A673 (cell line): ENCODE data around the gene ZNF865. TPM values are rescaled to one million over a fixed set of nuclear protein-coding genes. Genes with fewer than 3 reads are reported as not detected.

Experiments used
- BruUV-seq: library from RNA; stranded (reverse); fragments of 400-500 nt; replicated peaks from 2 replicates; lab custom pipeline; 2021; lab: Mats Ljungman, UMichigan
- CTCF ChIA-PET: fragments of 300-600 bp; sonication (Branson Sonifier 250); formaldehyde crosslinking; loops from one replicate; lab custom pipeline; 2022; ENCODE audit warnings: antibody characterized with exemption; lab: Charles Lee
- POLR2A ChIA-PET: fragments of 300-600 bp; sonication (Branson Sonifier 250); formaldehyde crosslinking; loops from one replicate; lab custom pipeline; 2022; ENCODE audit warnings: antibody characterized with exemption; ENCODE audit not compliant: low non-redundant PET; lab: Charles Lee
- DNase-seq: peaks from one replicate; pipeline ENCODE4 v3.0.0-alpha.2; 2015; ENCODE audit warnings: low spot score
- H3K27ac ChIP-seq: fragments of 200-600 bp; sonication (generic); 2 replicates; pipeline ENCODE4 v1.5.1; 2016; ENCODE audit warnings: mixed run types, low read depth, mild to moderate bottlenecking, mixed read lengths, antibody characterized with exemption, low read length; ENCODE audit not compliant: poor library complexity, severe bottlenecking
- H3K27me3 ChIP-seq: fragments of 200-600 bp; sonication (generic); replicated peaks from 2 replicates; pipeline ENCODE4 v1.6.1; 2017; ENCODE audit warnings: mixed run types, low read depth, mild to moderate bottlenecking, mixed read lengths, antibody characterized with exemption, low read length; ENCODE audit not compliant: insufficient read depth, poor library complexity
- H3K36me3 ChIP-seq: fragments of 200-600 bp; sonication (generic); 2 replicates; pipeline ENCODE4 v1.6.1; 2016; ENCODE audit warnings: mixed run types, mild to moderate bottlenecking, mixed read lengths, antibody characterized with exemption, low read length; ENCODE audit not compliant: insufficient read depth, poor library complexity, severe bottlenecking
- H3K4me1 ChIP-seq: fragments of 200-600 bp; sonication (generic); 2 replicates; pipeline ENCODE4 v1.6.1; 2017; ENCODE audit warnings: mixed run types, mild to moderate bottlenecking, mixed read lengths, antibody characterized with exemption, low read length; ENCODE audit not compliant: insufficient read depth, poor library complexity, severe bottlenecking
- H3K4me3 ChIP-seq: fragments of 200-600 bp; sonication (generic); 2 replicates; pipeline ENCODE4 v1.5.1; 2016; ENCODE audit warnings: low read depth, mixed run types, mild to moderate bottlenecking, mixed read lengths, low read length; ENCODE audit not compliant: poor library complexity, severe bottlenecking
- H3K9me3 ChIP-seq: fragments of 200-600 bp; sonication (generic); 2 replicates; pipeline ENCODE4 v1.6.1; 2016; ENCODE audit warnings: mixed run types, low read depth, mild to moderate bottlenecking, mixed read lengths, antibody characterized with exemption, low read length; ENCODE audit not compliant: poor library complexity, severe bottlenecking
- CTCF ChIP-seq: fragments of 300-800, 200-600 bp; sonication (generic); conservative IDR thresholded peaks from 2 replicates; pipeline ENCODE4 v1.5.1; 2017; ENCODE audit warnings: low read depth, mild to moderate bottlenecking, antibody characterized with exemption, low read length, moderate library complexity, mixed read lengths
- EZH2 ChIP-seq: fragments of 200-600 bp; sonication (generic); IDR thresholded peaks from 2 replicates; pipeline ENCODE4 v1.6.1; 2017; ENCODE audit warnings: borderline replicate concordance, low read depth, mild to moderate bottlenecking, mixed read lengths, antibody characterized with exemption, low read length; ENCODE audit not compliant: poor library complexity, severe bottlenecking
- intact Hi-C: fragments of 100-400 bp; cut with micrococcal nuclease; formaldehyde crosslinking; loops from one replicate; pipeline ENCODE4 v1.10.0; 2022; ENCODE audit not compliant: unreplicated experiment
- total RNA-seq: library from RNA; stranded (reverse); gene quantifications from 2 replicates; pipeline ENCODE4 v1.2.3, GENCODE V29; 2021

The ZNF865 gene
- total RNA-seq, 1 experiment from 2014 or later: 16.1 TPM

- peaks cover 18% of the 10 kb centered on the region for H3K36me3 ChIP-seq
- BruUV-seq: no TSS peak
- CTCF ChIA-PET: no interaction called here
- no peaks in the 10 kb centered on the region for H3K27me3 ChIP-seq
- no peaks in the 10 kb centered on the region for H3K4me1 ChIP-seq
- no peak overlapping the region for H3K4me3 ChIP-seq
- H3K9me3 ChIP-seq: no peaks in the 10 kb centered on the region
- TF ChIP-seq EZH2 (no peak), CTCF (no peak)
- H3K27ac ChIP-seq: no peak overlapping the region
- POLR2A ChIA-PET: no interaction called here
- intact Hi-C loops: no loop called here
- DNase-seq: no peak
Observed at GRCh38 chr19:55576746-55577145, 28.7 kb upstream of the ZNF865 start.

- H3K27me3 ChIP-seq: no peaks in the 10 kb centered on the region
- no peak for DNase-seq
- ChIA-PET POLR2A (no interaction called here), CTCF (no interaction called here)
- no TSS peak for BruUV-seq
- TF ChIP-seq CTCF (no peak), EZH2 (no peak)
- H3K27ac ChIP-seq: no peak overlapping the region
- H3K4me3 ChIP-seq: no peak overlapping the region
- peaks cover 18% of the 10 kb centered on the region for H3K36me3 ChIP-seq
- intact Hi-C loops: no loop called here
- no peaks in the 10 kb centered on the region for H3K4me1 ChIP-seq
- no peaks in the 10 kb centered on the region for H3K9me3 ChIP-seq
Observed at GRCh38 chr19:55578031-55578760, 27.3 kb upstream of the ZNF865 start.

- no peak for TF ChIP-seq EZH2
- TF ChIP-seq CTCF: no peak
- H3K4me1 ChIP-seq: no peaks in the 10 kb centered on the region
- H3K36me3 ChIP-seq: peaks cover 18% of the 10 kb centered on the region
- DNase-seq: no peak
- H3K9me3 ChIP-seq: no peaks in the 10 kb centered on the region
- POLR2A ChIA-PET: no interaction called here
- peak overlapping the region; percentile 98 for H3K4me3 ChIP-seq
- BruUV-seq: TSS peak; percentile 27
- no peaks in the 10 kb centered on the region for H3K27me3 ChIP-seq
- H3K27ac ChIP-seq: peak overlapping the region; percentile 95
- intact Hi-C loops: no loop called here
- CTCF ChIA-PET: no interaction called here
Observed at GRCh38 chr19:55578761-55579747, 26.4 kb upstream of the ZNF865 start.
